HepG2 (cell line): ENCODE data around the gene ZPR1. TPM values are rescaled to one million over a fixed set of nuclear protein-coding genes. Genes with fewer than 3 reads are reported as not detected.

ENCODE experiments used
- GPN1 ChIP-seq: sonication (generic); formaldehyde crosslinking; IDR thresholded peaks from 2 replicates; pipeline ENCODE4 v1.5.1; 2020; ENCODE audit warnings: missing genetic modification reagents, borderline replicate concordance
- KAT8 ChIP-seq: IDR thresholded peaks from 2 replicates; pipeline ENCODE4 v1.6.1; 2016; ENCODE audit warnings: missing genetic modification reagents, missing compliant biosample characterization
- NFE2L1 ChIP-seq: sonication (generic); formaldehyde crosslinking; IDR thresholded peaks from 2 replicates; pipeline ENCODE4 v1.4.0; 2020; ENCODE audit warnings: missing genetic modification reagents, mild to moderate bottlenecking, borderline replicate concordance
- NFE2L2 ChIP-seq: fragments of 150-350 bp; IDR thresholded peaks from 2 replicates; pipeline ENCODE4 v1.6.1; 2014; ENCODE audit warnings: low read length
- POGZ ChIP-seq: sonication (generic); formaldehyde crosslinking; IDR thresholded peaks from 2 replicates; pipeline ENCODE4 v1.4.0; 2020; ENCODE audit warnings: mild to moderate bottlenecking, missing genetic modification reagents
- SRF ChIP-seq: IDR thresholded peaks from 2 replicates; pipeline ENCODE4 v1.6.1; 2011; ENCODE audit warnings: mild to moderate bottlenecking, low read depth, low read length, moderate library complexity
- TARDBP ChIP-seq: sonication (generic); formaldehyde crosslinking; IDR thresholded peaks from 2 replicates; pipeline ENCODE4 v1.8.0; 2022; ENCODE audit warnings: mild to moderate bottlenecking, missing genetic modification reagents
- TEAD3 ChIP-seq: optimal IDR thresholded peaks from 2 replicates; pipeline ENCODE3; 2016; ENCODE audit warnings: borderline replicate concordance
- ZIK1 ChIP-seq: sonication (generic); formaldehyde crosslinking; IDR thresholded peaks from 2 replicates; pipeline ENCODE4 v1.5.0; 2020; ENCODE audit warnings: mild to moderate bottlenecking, low read depth, missing genetic modification reagents, borderline replicate concordance
- ZNF12 ChIP-seq: sonication (generic); formaldehyde crosslinking; IDR thresholded peaks from 2 replicates; pipeline ENCODE4 v1.5.0; 2020; ENCODE audit warnings: missing genetic modification reagents
- ZNF263 ChIP-seq: sonication (generic); formaldehyde crosslinking; IDR thresholded peaks from 2 replicates; pipeline ENCODE4 v1.4.0; 2020; ENCODE audit warnings: missing genetic modification reagents
- ZNF879 ChIP-seq: sonication (generic); formaldehyde crosslinking; IDR thresholded peaks from 2 replicates; pipeline ENCODE4 v1.8.1; 2023; ENCODE audit warnings: missing genetic modification reagents
- polyA plus RNA-seq, 8 experiments: library from polyadenylated mRNA; depleted of rRNA in 3 of 8; stranded (reverse) in 7 of 8; unstranded in 1 of 8; fragments of >200 nt; fragmentation: Illumina TruSeq in 4 of 8; extraction: Trizol in 4 of 8; gene quantifications; 2 replicates each; pipeline versions ENCODE4 v1.2.1 to v1.2.3, GENCODE V29; 2011 to 2016; ENCODE audit warnings: low read depth in 4 of 8, missing spikeins in 1 of 8, mixed read lengths in 1 of 8; ENCODE audit not compliant: insufficient read depth in 1 of 8
- total RNA-seq, 5 experiments: library from RNA; depleted of rRNA; stranded (reverse); fragments of >200 nt; fragmentation: Illumina TruSeq; extraction: Trizol; gene quantifications; 2 replicates each; pipeline ENCODE4 v1.2.3, GENCODE V29; 2016; ENCODE audit warnings: low read depth in 1 of 5
- TF ChIP-seq, protein P1 (sequence below): sonication (generic); formaldehyde crosslinking; IDR thresholded peaks from 2 replicates; pipeline ENCODE4 v1.4.0; 2020; ENCODE audit warnings: missing genetic modification reagents
- TF ChIP-seq, protein P2 (sequence below): sonication (generic); formaldehyde crosslinking; IDR thresholded peaks from 2 replicates; pipeline ENCODE4 v1.5.0; 2020; ENCODE audit warnings: mild to moderate bottlenecking, missing genetic modification reagents, borderline replicate concordance
- TF ChIP-seq, protein P3 (sequence below): sonication (generic); formaldehyde crosslinking; IDR thresholded peaks from 2 replicates; pipeline ENCODE4 v1.4.0; 2020; ENCODE audit warnings: missing genetic modification reagents

Gene ZPR1
- total and polyA plus RNA-seq, 2 of the 13 experiments (the other 11 are each of a cell fraction or from before 2014, with no cell fraction given) = 40.0 to 79.3 TPM

DNA sequence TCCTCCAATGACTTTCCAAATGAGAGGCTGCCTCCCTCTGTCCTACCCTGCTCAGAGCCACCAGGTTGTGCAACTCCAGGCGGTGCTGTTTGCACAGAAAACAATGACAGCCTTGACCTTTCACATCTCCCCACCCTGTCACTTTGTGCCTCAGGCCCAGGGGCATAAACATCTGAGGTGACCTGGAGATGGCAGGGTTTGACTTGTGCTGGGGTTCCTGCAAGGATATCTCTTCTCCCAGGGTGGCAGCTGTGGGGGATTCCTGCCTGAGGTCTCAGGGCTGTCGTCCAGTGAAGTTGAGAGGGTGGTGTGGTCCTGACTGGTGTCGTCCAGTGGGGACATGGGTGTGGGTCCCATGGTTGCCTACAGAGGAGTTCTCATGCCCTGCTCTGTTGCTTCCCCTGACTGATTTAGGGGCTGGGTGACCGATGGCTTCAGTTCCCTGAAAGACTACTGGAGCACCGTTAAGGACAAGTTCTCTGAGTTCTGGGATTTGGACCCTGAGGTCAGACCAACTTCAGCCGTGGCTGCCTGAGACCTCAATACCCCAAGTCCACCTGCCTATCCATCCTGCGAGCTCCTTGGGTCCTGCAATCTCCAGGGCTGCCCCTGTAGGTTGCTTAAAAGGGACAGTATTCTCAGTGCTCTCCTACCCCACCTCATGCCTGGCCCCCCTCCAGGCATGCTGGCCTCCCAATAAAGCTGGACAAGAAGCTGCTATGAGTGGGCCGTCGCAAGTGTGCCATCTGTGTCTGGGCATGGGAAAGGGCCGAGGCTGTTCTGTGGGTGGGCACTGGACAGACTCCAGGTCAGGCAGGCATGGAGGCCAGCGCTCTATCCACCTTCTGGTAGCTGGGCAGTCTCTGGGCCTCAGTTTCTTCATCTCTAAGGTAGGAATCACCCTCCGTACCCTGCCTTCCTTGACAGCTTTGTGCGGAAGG is 44.8 kb upstream of the ZPR1 start (continued):
- peak; percentile 90 for TF ChIP-seq TEAD3 (CRISPR knock-in tag)
- TF ChIP-seq KAT8 (CRISPR knock-in tag) = peak; percentile 86
- no peak for TF ChIP-seq GPN1 (CRISPR knock-in tag)
- TF ChIP-seq, protein P1, sequence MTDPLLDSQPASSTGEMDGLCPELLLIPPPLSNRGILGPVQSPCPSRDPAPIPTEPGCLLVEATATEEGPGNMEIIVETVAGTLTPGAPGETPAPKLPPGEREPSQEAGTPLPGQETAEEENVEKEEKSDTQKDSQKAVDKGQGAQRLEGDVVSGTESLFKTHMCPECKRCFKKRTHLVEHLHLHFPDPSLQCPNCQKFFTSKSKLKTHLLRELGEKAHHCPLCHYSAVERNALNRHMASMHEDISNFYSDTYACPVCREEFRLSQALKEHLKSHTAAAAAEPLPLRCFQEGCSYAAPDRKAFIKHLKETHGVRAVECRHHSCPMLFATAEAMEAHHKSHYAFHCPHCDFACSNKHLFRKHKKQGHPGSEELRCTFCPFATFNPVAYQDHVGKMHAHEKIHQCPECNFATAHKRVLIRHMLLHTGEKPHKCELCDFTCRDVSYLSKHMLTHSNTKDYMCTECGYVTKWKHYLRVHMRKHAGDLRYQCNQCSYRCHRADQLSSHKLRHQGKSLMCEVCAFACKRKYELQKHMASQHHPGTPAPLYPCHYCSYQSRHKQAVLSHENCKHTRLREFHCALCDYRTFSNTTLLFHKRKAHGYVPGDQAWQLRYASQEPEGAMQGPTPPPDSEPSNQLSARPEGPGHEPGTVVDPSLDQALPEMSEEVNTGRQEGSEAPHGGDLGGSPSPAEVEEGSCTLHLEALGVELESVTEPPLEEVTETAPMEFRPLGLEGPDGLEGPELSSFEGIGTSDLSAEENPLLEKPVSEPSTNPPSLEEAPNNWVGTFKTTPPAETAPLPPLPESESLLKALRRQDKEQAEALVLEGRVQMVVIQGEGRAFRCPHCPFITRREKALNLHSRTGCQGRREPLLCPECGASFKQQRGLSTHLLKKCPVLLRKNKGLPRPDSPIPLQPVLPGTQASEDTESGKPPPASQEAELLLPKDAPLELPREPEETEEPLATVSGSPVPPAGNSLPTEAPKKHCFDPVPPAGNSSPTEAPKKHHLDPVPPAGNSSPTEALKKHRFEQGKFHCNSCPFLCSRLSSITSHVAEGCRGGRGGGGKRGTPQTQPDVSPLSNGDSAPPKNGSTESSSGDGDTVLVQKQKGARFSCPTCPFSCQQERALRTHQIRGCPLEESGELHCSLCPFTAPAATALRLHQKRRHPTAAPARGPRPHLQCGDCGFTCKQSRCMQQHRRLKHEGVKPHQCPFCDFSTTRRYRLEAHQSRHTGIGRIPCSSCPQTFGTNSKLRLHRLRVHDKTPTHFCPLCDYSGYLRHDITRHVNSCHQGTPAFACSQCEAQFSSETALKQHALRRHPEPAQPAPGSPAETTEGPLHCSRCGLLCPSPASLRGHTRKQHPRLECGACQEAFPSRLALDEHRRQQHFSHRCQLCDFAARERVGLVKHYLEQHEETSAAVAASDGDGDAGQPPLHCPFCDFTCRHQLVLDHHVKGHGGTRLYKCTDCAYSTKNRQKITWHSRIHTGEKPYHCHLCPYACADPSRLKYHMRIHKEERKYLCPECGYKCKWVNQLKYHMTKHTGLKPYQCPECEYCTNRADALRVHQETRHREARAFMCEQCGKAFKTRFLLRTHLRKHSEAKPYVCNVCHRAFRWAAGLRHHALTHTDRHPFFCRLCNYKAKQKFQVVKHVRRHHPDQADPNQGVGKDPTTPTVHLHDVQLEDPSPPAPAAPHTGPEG (CRISPR knock-in tag) = peak; percentile 87
- TF ChIP-seq NFE2L2 = no peak
- TF ChIP-seq TARDBP (CRISPR knock-in tag) = peak; percentile 95
- TF ChIP-seq NFE2L1 (CRISPR knock-in tag) = no peak
- no peak for TF ChIP-seq ZIK1 (CRISPR knock-in tag)
- TF ChIP-seq, protein P2, sequence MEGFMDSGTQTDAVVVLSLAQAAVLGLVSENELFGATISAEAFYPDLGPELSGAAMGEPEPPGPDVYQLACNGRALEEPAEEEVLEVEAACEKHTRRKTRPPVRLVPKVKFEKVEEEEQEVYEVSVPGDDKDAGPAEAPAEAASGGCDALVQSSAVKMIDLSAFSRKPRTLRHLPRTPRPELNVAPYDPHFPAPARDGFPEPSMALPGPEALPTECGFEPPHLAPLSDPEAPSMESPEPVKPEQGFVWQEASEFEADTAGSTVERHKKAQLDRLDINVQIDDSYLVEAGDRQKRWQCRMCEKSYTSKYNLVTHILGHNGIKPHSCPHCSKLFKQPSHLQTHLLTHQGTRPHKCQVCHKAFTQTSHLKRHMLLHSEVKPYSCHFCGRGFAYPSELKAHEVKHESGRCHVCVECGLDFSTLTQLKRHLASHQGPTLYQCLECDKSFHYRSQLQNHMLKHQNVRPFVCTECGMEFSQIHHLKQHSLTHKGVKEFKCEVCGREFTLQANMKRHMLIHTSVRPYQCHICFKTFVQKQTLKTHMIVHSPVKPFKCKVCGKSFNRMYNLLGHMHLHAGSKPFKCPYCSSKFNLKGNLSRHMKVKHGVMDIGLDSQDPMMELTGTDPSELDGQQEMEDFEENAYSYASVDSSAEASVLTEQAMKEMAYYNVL (CRISPR knock-in tag) = peak; percentile 83; the same call in 1 of the 2 replicates
- TF ChIP-seq SRF = no peak
- peak; percentile 81 for TF ChIP-seq ZNF12 (CRISPR knock-in tag)
- TF ChIP-seq ZNF879 = 0 out of 2 replicates have a peak, but pooled peaks have one; percentile 70
- TF ChIP-seq, protein P3, sequence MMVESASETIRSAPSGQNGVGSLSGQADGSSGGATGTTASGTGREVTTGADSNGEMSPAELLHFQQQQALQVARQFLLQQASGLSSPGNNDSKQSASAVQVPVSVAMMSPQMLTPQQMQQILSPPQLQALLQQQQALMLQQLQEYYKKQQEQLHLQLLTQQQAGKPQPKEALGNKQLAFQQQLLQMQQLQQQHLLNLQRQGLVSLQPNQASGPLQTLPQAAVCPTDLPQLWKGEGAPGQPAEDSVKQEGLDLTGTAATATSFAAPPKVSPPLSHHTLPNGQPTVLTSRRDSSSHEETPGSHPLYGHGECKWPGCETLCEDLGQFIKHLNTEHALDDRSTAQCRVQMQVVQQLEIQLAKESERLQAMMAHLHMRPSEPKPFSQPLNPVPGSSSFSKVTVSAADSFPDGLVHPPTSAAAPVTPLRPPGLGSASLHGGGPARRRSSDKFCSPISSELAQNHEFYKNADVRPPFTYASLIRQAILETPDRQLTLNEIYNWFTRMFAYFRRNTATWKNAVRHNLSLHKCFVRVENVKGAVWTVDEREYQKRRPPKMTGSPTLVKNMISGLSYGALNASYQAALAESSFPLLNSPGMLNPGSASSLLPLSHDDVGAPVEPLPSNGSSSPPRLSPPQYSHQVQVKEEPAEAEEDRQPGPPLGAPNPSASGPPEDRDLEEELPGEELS (CRISPR knock-in tag) = peak; percentile 97
- peak; percentile 79 for TF ChIP-seq ZNF263 (CRISPR knock-in tag)
- TF ChIP-seq POGZ (CRISPR knock-in tag) = peak; percentile 49; the same call in 1 of the 2 replicates
